Measurements from ENCODE around the gene GCSAML.

The GCSAML gene

DNA sequence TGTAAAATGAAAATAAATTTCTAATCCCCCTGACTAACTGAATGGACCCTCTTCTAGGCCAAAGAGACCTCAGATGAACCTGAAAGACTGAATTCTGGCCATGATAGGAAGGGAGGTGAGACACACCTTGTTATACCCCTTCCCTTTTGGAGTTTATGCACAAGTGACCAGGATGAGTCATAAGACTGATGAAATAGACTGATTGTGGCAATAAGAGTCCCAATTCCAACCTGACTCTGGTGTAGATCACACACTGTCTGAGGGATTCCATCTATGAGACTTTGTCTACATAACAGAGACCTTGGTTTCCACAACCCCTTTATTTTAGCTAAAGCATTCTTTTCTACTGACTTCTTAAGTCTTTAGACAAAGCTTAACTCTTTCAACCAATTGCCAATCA is 25.7 kb downstream of the GCSAML start:
- DNase-seq (ENCODE audit: low spot score), result no peak

DNA sequence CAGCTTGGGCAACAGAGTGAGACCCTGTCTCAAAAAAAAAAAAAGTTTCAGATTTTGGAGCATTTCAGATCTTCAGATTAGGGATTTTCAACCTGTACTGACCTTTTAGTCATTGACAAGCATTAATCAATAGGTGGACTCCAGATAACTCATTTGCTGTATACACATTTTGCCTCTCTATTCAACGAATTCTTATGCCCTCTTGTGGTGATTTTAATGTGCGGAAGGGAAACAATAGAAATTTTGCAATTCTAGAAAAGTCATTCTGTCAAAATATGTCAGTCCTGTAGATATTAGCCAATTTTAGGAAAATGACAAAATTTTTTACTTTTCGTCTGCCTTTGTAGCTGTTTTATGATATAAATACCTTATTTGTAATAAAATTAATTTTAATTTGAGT is 27.6 kb downstream of the GCSAML start:
- no peak for DNase-seq (ENCODE audit: low spot score)

DNA sequence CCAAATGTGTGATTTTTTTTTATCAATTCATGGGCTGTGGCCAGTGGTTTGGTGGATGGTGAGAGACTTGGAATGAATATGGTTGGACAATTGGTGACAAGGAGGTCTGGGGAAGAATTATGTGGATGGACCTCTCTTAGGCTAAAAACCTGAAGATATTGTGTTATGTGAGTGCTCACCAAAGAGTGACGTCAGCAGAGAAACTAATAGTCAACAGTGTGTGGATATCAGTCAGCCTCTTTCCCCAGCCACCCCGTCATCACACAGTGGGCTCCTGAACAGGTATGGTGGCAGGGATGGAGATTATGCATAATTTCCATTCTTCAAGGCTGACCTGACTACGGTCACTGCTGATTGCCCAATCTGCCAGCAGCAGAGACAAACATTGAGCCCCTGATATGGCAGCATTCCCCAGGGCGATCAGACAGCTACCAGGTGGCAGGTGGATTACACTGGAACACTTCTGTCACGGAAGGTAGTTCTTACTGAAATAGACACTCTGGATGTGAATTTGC is 30.1 kb downstream of the GCSAML start:
- DNase-seq (ENCODE audit: low spot score), result no peak

DNA sequence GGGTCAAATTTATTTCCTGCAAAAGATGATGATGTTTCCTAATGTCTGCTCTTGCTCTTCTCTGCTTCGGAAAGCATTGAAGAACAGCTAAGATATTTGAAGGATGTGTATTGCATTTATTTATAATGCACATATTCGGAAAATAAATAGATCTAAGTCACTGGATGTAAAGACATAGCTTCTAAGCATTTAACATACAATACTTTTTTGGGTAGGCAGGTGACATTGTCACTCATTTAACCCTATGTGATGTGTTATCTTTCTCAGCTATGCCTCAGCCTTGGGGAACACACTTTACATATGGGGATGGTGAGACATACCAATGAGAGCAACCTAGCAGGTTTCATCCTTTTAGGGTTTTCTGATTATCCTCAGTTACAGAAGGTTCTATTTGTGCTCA is 39.1 kb downstream of the GCSAML start, which contains the start of gene OR2G2:
Gene OR2G2 (plus strand): TSS at position 301 of the 400 bp plus-strand sequence. CDS start 0 bp downstream, at position 301.
- DNase-seq (ENCODE audit: low spot score), result no peak

DNA sequence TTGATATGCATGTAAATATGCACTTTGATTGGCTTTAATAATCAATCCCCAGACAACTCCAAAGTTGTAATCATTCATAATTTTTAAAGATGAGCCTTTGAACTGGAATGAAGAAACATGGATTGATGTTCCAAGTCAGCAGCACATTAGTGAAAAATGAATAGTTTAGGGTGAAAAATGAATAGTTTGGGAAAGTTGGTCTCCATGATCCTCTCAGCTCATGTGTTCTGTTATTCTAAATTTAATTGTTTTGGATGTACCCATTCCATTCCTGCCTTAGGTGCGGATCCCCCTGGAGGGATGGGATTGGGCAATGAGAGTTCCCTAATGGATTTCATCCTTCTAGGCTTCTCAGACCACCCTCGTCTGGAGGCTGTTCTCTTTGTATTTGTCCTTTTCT is 56.4 kb downstream of the GCSAML start, which contains the start of gene OR2G3:
Gene OR2G3 (plus strand): TSS at position 301 of the 400 bp plus-strand sequence. CDS start 0 bp downstream, at position 301.
- DNase-seq (ENCODE audit: low spot score), result no peak

DNA sequence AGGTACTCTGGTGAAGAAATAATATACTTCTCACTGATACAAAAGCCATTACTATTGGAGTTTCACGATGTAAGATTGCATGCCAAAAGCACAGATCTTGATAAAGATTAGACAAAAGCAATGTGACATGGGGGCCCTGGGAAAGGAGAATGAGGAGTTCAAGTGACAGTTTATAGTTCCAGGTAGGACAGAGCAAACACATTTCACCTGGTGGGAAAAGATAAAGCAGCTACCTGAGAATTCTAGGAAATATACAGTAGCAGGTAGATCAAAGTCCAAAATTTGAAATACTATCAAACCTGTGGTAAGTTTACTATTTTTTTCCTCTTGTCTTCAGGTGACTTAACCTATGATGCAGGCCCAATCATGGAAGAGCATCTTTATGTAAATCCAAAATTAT is 64.5 kb downstream of the GCSAML start:
- DNase-seq (ENCODE audit: low spot score), result no peak

DNA sequence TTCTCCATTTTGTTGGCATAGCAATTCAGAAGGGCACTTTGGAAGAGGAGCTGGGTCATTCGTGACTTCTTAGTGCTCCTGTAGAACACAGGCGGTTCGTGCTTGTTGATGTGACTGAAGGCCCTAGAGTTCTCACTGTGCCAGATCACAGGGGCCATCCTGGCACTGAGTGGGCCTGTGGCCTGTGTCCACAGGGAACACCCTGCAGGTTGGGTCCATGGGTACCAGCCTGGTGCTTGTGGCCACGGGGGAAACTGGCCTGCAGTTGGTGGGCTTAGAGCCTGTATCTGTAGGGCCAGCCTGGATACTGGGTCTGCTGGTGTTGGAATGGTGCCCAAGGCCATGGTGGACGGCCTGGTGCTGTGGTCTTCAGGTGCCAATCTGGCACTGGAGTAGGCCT is 65.7 kb downstream of the GCSAML start:
- DNase-seq (ENCODE audit: low spot score), result no peak

Measured in kidney capillary endothelial cell (primary cell).